SK-N-SH (cell line): ENCODE data around the gene MALRD1. TPM values are rescaled to one million over a fixed set of nuclear protein-coding genes. Genes with fewer than 3 reads are reported as not detected.

Experiments
- CTCF ChIA-PET: fragments of 300-600, 350-600 bp; formaldehyde crosslinking; extraction: SDS; loops from one replicate; lab custom pipeline; 2021; lab: Yijun Ruan, JAX
- POLR2A ChIA-PET: fragments of 350-600 bp; sonication (Branson Sonifier 250); formaldehyde crosslinking; extraction: SDS; loops from one replicate; lab custom pipeline; 2020; ENCODE audit warnings: antibody characterized with exemption, inconsistent platforms; lab: Yijun Ruan, JAX
- DNase-seq: peaks from one replicate; pipeline ENCODE4 v3.0.0; 2012
- H2AFZ ChIP-seq: fragments of 200-600 bp; sonication (generic); 2 replicates; pipeline ENCODE4 v1.8.1; 2016; ENCODE audit warnings: antibody characterized with exemption, mild to moderate bottlenecking, low read depth
- H3F3A ChIP-seq: fragments of 200-600 bp; sonication (generic); replicated peaks from 2 replicates; pipeline ENCODE3; 2016; ENCODE audit warnings: antibody characterized with exemption, mild to moderate bottlenecking; ENCODE audit not compliant: insufficient read depth
- H3K27ac ChIP-seq, 2 experiments: fragments of 200-500 bp in 1 of 2; fragments of 200-600 bp in 1 of 2; sonication (Bioruptor generic) in 1 of 2; sonication (generic), shearing (Covaris generic) in 1 of 2; 2 replicates each; pipeline versions ENCODE4 v1.5.1 to v1.6.1; 2014 to 2016; ENCODE audit warnings: low read depth in 2 of 2, inconsistent platforms in 1 of 2, low read length in 1 of 2, mild to moderate bottlenecking in 1 of 2, mixed read lengths in 1 of 2
- H3K27me3 ChIP-seq: fragments of 200-600 bp; sonication (generic), shearing (Covaris generic); 2 replicates; pipeline ENCODE4 v1.6.1; 2016; ENCODE audit warnings: mixed run types; ENCODE audit not compliant: insufficient read depth
- H3K36me3 ChIP-seq, 2 experiments: fragments of 200-500 bp in 1 of 2; fragments of 200-600 bp in 1 of 2; sonication (Bioruptor generic) in 1 of 2; sonication (generic) in 1 of 2; replicated peaks in 1 of 2; 2 replicates each; pipeline versions ENCODE3 to v1.5.1; 2014 to 2016; ENCODE audit warnings: low read length in 1 of 2, mild to moderate bottlenecking in 1 of 2; ENCODE audit not compliant: insufficient read depth in 2 of 2, control insufficient read depth in 1 of 2
- H3K4me1 ChIP-seq, 2 experiments: fragments of 200-500 bp in 1 of 2; fragments of 200-600 bp in 1 of 2; sonication (Bioruptor generic) in 1 of 2; sonication (generic), shearing (Covaris generic) in 1 of 2; 2 replicates each; pipeline versions ENCODE4 v1.5.1 to v1.6.1; 2014 to 2016; ENCODE audit warnings: low read depth in 1 of 2, low read length in 1 of 2, mixed run types in 1 of 2; ENCODE audit not compliant: insufficient read depth in 2 of 2, control insufficient read depth in 1 of 2
- H3K4me2 ChIP-seq: fragments of 200-600 bp; sonication (generic), shearing (Covaris generic); 2 replicates; pipeline ENCODE4 v1.6.1; 2017; ENCODE audit warnings: mixed run types
- H3K4me3 ChIP-seq, 2 experiments: fragments of 200-500 bp in 1 of 2; fragments of 200-600 bp in 1 of 2; sonication (Bioruptor generic) in 1 of 2; sonication (generic), shearing (Covaris generic) in 1 of 2; 2 replicates each; pipeline versions ENCODE4 v1.5.1 to v1.8.1; 2014 to 2016; ENCODE audit warnings: low read depth in 2 of 2, inconsistent platforms in 1 of 2, low read length in 1 of 2, mild to moderate bottlenecking in 1 of 2, mixed read lengths in 1 of 2, moderate library complexity in 1 of 2
- H3K79me2 ChIP-seq: fragments of 200-600 bp; sonication (generic); 2 replicates; pipeline ENCODE4 v1.8.1; 2017; ENCODE audit warnings: mild to moderate bottlenecking; ENCODE audit not compliant: insufficient read depth
- H3K9ac ChIP-seq: fragments of 200-600 bp; sonication (generic); 2 replicates; pipeline ENCODE4 v1.6.1; 2017; ENCODE audit warnings: mixed run types
- H3K9me2 ChIP-seq: fragments of 200-600 bp; sonication (generic); 2 replicates; pipeline ENCODE4 v1.6.1; 2017; ENCODE audit warnings: mixed run types
- H3K9me3 ChIP-seq: fragments of 200-600 bp; sonication (generic); 2 replicates; pipeline ENCODE4 v1.6.1; 2017; ENCODE audit warnings: mixed run types, mild to moderate bottlenecking, moderate library complexity
- H4K20me1 ChIP-seq: fragments of 200-600 bp; sonication (generic); 2 replicates; pipeline ENCODE4 v1.6.1; 2017; ENCODE audit warnings: mild to moderate bottlenecking, mixed run types; ENCODE audit not compliant: insufficient read depth
- ELF1 ChIP-seq: IDR thresholded peaks from 2 replicates; pipeline ENCODE4 v1.4.0; 2012
- EP300 ChIP-seq, 2 experiments: IDR thresholded peaks; 2 replicates each; pipeline versions ENCODE4 v1.4.0 to v1.6.1; 2012; ENCODE audit warnings: borderline replicate concordance in 1 of 2, low read depth in 1 of 2, low read length in 1 of 2
- EZH2phosphoT487 ChIP-seq: fragments of 200-600 bp; sonication (generic); IDR thresholded peaks from 2 replicates; pipeline ENCODE4 v1.6.1; 2017; ENCODE audit warnings: low read depth, mixed run types, mild to moderate bottlenecking, antibody characterized with exemption, moderate library complexity, borderline replicate concordance
- FOSL2 ChIP-seq: IDR thresholded peaks from 2 replicates; pipeline ENCODE4 v1.4.0; 2012; ENCODE audit warnings: low read depth, mild to moderate bottlenecking, moderate library complexity, borderline replicate concordance
- GABPA ChIP-seq: IDR thresholded peaks from 2 replicates; pipeline ENCODE4 v1.4.0; 2012; ENCODE audit warnings: low read depth, mild to moderate bottlenecking
- JUND ChIP-seq: IDR thresholded peaks from 2 replicates; pipeline ENCODE4 v1.4.0; 2012
- POLR2AphosphoS5 ChIP-seq: IDR thresholded peaks from 2 replicates; pipeline ENCODE4 v1.6.1; 2012; ENCODE audit warnings: low read depth, low read length
- RCOR1 ChIP-seq: fragments of 150-350 bp; IDR thresholded peaks from 2 replicates; pipeline ENCODE4 v1.6.1; 2017; ENCODE audit warnings: antibody characterized with exemption, low read length
- RFX5 ChIP-seq: IDR thresholded peaks from 2 replicates; pipeline ENCODE4 v1.6.1; 2012; ENCODE audit warnings: mild to moderate bottlenecking, improper control_type of control experiment, low read length
- RXRA ChIP-seq: IDR thresholded peaks from 2 replicates; pipeline ENCODE4 v1.4.0; 2012; ENCODE audit warnings: low read depth, mild to moderate bottlenecking, borderline replicate concordance
- SIN3A ChIP-seq: IDR thresholded peaks from 2 replicates; pipeline ENCODE4 v1.6.1; 2012; ENCODE audit warnings: low read depth, mild to moderate bottlenecking, low read length, moderate library complexity, borderline replicate concordance
- TEAD4 ChIP-seq: IDR thresholded peaks from 2 replicates; pipeline ENCODE4 v1.4.0; 2012; ENCODE audit warnings: mild to moderate bottlenecking, borderline replicate concordance; ENCODE audit not compliant: insufficient read depth
- USF1 ChIP-seq: IDR thresholded peaks from 2 replicates; pipeline ENCODE4 v1.4.0; 2012; ENCODE audit warnings: low read depth, borderline replicate concordance
- YY1 ChIP-seq: IDR thresholded peaks from 2 replicates; pipeline ENCODE4 v1.4.0; 2012; ENCODE audit warnings: low read depth, mild to moderate bottlenecking
- WGBS: methylation state at CpG from one replicate; pipeline ENCODE4 v1.1.6; 2017; ENCODE audit warnings: low lambda C conversion rate; 5-methylcytosine and 5-hydroxymethylcytosine counted together
- polyA plus RNA-seq, 3 experiments: library from polyadenylated mRNA; depleted of rRNA; stranded (reverse); fragments of >200 nt; gene quantifications; 2 replicates each; pipeline ENCODE4 v1.2.3, GENCODE V29; 2012
- TF ChIP-seq, protein P1 (sequence below): fragments of 150-350 bp; IDR thresholded peaks from 2 replicates; pipeline ENCODE4 v1.6.1; 2017; ENCODE audit warnings: antibody characterized with exemption, low read length, low read depth, borderline replicate concordance

Gene MALRD1
- polyA plus RNA-seq, 1 of the 3 experiments (the other 2 are of a cell fraction): not detected

GRCh38 chr10:19640566-19641263, 592.1 kb downstream of the MALRD1 start:
- no peaks in the 10 kb centered on the region for H4K20me1 ChIP-seq
- TF ChIP-seq EZH2phosphoT487 (no peak), RCOR1 (peak; percentile 28; the same call in 1 of the 2 replicates), GABPA (no peak), EP300 (IDR thresholded peaks at IDR 0.05; ENCODE audit: borderline replicate concordance in 1 of 2, low read depth in 1 of 2, low read length in 1 of 2) (peak in 1 of 2 experiments; percentile 23; a peak in 1 of 4 replicates)
- no peaks in the 10 kb centered on the region for H3K9me2 ChIP-seq
- ChIA-PET POLR2A (no interaction called here), CTCF (no interaction called here)
- H3F3A ChIP-seq: peaks cover 9% of the 10 kb centered on the region
- no peaks in the 10 kb centered on the region for H3K9me3 ChIP-seq
- H3K4me3 ChIP-seq: no peak overlapping the region
- H3K9ac ChIP-seq: no peak overlapping the region
- no peaks in the 10 kb centered on the region for H3K79me2 ChIP-seq
- H3K4me1 ChIP-seq: peaks cover 0 to 6% of the 10 kb centered on the region in 2 experiments; a peak in 2 of 4 replicates
- H2AFZ ChIP-seq: no peak overlapping the region
- H3K36me3 ChIP-seq: no peaks in the 10 kb centered on the region
- H3K27me3 ChIP-seq: no peaks in the 10 kb centered on the region
- WGBS: 51% methylated on average over 3 of the region's 3 CpGs
- no peak overlapping the region for H3K4me2 ChIP-seq
- no peak overlapping the region for H3K27ac ChIP-seq
- DNase-seq: peak; percentile 2

- no peak for TF ChIP-seq SIN3A
- Histone ChIP-seq H3K27me3 (no peaks in the 10 kb centered on the region), H2AFZ (no peak overlapping the region), H3K4me1 (peaks cover 0 to 3% of the 10 kb centered on the region in 2 experiments; a peak in 2 of 4 replicates), H3K79me2 (no peaks in the 10 kb centered on the region), H3K4me2 (no peak overlapping the region), H3F3A (peaks cover 10% of the 10 kb centered on the region), H3K27ac (no peak overlapping the region), H3K4me3 (no peak overlapping the region), H3K9me2 (no peaks in the 10 kb centered on the region), H4K20me1 (no peaks in the 10 kb centered on the region), H3K9ac (no peak overlapping the region), H3K9me3 (no peaks in the 10 kb centered on the region), H3K36me3 (no peaks in the 10 kb centered on the region)
- no peak for DNase-seq
- WGBS: 68% methylated on average over 1 of the region's 1 CpG
- CTCF ChIA-PET: no interaction called here
- POLR2A ChIA-PET: no interaction called here
Observed at GRCh38 chr10:19651549-19651948, 602.9 kb downstream of the MALRD1 start.

DNA sequence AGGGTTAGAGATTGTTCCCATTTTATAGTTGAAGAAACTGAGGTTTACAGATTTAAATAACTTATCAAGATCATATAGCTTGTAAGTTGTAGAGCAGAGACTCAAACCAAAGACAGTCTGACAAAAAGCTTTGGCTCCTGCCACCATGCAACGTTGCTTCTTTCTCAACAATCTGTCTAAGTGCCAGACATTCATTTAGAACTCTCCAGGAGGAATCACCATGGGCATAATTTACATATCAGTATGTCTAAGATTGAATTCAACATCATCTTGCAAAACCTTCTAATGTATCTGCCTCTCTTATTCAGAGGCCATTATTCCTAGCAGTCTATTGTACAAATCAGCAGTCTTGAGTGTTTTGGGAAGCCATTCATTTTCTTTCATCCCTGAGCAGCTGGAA, 604.1 kb downstream of the MALRD1 start:
- no peak overlapping the region for H3K4me3 ChIP-seq
- no peaks in the 10 kb centered on the region for H3K27me3 ChIP-seq
- no peaks in the 10 kb centered on the region for H4K20me1 ChIP-seq
- CTCF ChIA-PET: no interaction called here
- POLR2A ChIA-PET: no interaction called here
- H3K4me1 ChIP-seq: peaks cover 0 to 3% of the 10 kb centered on the region in 2 experiments; a peak in 2 of 4 replicates
- no peak overlapping the region for H3K9ac ChIP-seq
- no peaks in the 10 kb centered on the region for H3K79me2 ChIP-seq
- H2AFZ ChIP-seq: no peak overlapping the region
- WGBS: 50% methylated on average over 1 of the region's 1 CpG
- no peak for DNase-seq
- H3K9me3 ChIP-seq: no peaks in the 10 kb centered on the region
- peaks cover 10% of the 10 kb centered on the region for H3F3A ChIP-seq
- no peak overlapping the region for H3K4me2 ChIP-seq
- no peak overlapping the region for H3K27ac ChIP-seq
- H3K36me3 ChIP-seq: no peaks in the 10 kb centered on the region
- no peak for TF ChIP-seq YY1
- TF ChIP-seq, protein P1, sequence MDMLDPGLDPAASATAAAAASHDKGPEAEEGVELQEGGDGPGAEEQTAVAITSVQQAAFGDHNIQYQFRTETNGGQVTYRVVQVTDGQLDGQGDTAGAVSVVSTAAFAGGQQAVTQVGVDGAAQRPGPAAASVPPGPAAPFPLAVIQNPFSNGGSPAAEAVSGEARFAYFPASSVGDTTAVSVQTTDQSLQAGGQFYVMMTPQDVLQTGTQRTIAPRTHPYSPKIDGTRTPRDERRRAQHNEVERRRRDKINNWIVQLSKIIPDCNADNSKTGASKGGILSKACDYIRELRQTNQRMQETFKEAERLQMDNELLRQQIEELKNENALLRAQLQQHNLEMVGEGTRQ: no peak
- TF ChIP-seq POLR2AphosphoS5: no peak
- TF ChIP-seq RFX5: no peak
- TF ChIP-seq EZH2phosphoT487: no peak
- TF ChIP-seq ELF1: no peak
- TF ChIP-seq USF1: no peak
- TF ChIP-seq JUND: no peak
- no peak for TF ChIP-seq RCOR1
- TF ChIP-seq SIN3A: no peak
- TF ChIP-seq TEAD4: no peak
- TF ChIP-seq RXRA: no peak
- no peak for TF ChIP-seq EP300 (IDR thresholded peaks at IDR 0.05; ENCODE audit: borderline replicate concordance in 1 of 2, low read depth in 1 of 2, low read length in 1 of 2)
- TF ChIP-seq FOSL2: no peak
- TF ChIP-seq, all 33 proteins: peak for 0
- H3K9me2 ChIP-seq: no peaks in the 10 kb centered on the region
